ENCODE results near the gene MYL11.

The MYL11 gene

DNA sequence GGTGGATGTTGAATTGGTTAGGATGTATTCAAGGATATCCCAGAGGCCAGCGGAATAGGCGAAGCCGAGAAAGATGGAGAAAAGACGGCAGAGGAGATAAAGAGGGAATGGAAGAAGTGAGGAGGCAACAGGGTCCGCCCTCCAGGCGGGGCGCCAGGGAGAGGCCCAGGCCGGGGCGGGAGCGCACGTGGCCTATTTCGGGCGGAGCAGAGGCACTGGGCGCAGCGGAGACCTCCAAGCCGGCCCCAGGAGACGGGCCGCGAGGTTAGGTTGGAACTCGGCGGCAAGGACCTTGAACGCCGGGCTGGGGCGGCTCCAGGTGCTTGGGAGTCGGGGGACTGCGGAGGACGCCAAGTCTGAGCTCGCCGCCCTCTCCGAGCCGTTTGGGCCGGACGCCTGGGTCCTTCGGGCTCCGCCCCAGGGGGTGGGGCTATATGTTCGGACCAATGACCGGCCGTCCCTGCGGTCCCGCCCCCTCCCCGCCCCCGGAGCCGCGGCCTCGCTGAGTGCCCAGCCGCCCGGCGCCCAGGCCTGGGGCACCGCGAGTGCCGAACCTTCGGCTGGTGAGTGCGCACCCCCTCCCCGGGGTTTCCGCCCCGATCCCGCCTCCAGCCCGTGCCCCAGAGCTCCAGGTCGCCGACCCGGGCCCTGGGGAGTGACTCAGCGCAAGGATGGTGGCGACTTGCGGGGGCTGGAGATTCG lies 32.7 kb downstream of the MYL11 start, which contains the start of gene ZNF771:
Gene ZNF771, plus strand, starts transcription at position 505 of the 702 bp plus-strand sequence. CDS start 448 bp downstream, outside the sequence.
- no peaks in the 10 kb centered on the region for H3K27me3 ChIP-seq (ENCODE audit: control insufficient read depth, insufficient read depth, low read length)
- H3K4me3 ChIP-seq (ENCODE audit: low read depth, low read length), result peak within 1 kb of the TSS; percentile 69
- no peaks in the 10 kb centered on the region for H3K9me3 ChIP-seq (ENCODE audit: control insufficient read depth, low read length)
- H3K4me2 ChIP-seq (ENCODE audit: low read length), result peak within 1 kb of the TSS; percentile 89
- no peaks in the 10 kb centered on the region for H3K36me3 ChIP-seq (ENCODE audit: control insufficient read depth, insufficient read depth, low read length)
- peaks cover 12% of the 10 kb centered on the region for H3K4me1 ChIP-seq
- peak within 1 kb of the TSS; percentile 84 for H3K27ac ChIP-seq
- peak within 1 kb of the TSS; percentile 94 for H2AFZ ChIP-seq
- peaks cover 9% of the 10 kb centered on the region for H3K79me2 ChIP-seq
- TF ChIP-seq, protein P1, sequence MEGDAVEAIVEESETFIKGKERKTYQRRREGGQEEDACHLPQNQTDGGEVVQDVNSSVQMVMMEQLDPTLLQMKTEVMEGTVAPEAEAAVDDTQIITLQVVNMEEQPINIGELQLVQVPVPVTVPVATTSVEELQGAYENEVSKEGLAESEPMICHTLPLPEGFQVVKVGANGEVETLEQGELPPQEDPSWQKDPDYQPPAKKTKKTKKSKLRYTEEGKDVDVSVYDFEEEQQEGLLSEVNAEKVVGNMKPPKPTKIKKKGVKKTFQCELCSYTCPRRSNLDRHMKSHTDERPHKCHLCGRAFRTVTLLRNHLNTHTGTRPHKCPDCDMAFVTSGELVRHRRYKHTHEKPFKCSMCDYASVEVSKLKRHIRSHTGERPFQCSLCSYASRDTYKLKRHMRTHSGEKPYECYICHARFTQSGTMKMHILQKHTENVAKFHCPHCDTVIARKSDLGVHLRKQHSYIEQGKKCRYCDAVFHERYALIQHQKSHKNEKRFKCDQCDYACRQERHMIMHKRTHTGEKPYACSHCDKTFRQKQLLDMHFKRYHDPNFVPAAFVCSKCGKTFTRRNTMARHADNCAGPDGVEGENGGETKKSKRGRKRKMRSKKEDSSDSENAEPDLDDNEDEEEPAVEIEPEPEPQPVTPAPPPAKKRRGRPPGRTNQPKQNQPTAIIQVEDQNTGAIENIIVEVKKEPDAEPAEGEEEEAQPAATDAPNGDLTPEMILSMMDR (IDR thresholded peaks at IDR 0.05), result peak; percentile 14
- H3K9ac ChIP-seq, result peak within 1 kb of the TSS; percentile 58

DNA sequence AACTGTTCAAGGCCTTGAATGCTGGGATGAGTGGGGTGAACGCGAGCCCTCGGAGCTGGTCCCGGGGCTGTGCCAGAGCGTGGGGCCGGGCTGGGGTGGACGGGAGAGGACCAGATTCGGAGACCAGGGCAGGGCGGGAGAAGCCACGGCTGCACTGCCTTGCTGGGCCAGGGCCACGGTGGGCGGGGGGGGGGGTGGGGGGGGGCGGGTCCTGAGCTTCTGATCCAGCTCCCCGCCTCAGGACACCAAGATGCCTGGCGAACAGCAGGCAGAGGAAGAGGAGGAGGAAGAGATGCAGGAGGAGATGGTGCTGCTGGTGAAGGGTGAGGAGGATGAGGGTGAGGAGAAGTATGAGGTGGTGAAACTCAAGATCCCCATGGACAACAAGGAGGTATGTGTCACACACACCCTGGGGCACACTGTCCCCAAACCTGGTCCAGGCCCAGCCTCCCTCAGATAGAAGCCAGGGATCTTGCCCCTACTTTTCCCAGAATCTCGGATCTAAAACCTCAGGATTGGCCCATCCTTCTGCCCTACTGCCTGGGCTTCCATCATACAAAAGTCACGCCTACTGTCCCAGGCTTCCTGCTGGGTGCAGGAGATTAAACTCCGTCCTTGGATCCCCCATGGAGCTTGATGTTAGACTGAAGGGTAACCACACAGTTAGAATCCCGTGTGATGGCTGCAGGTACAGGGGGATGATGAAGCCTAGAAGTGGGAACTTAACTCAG lies 33.4 kb downstream of the MYL11 start:
- Histone ChIP-seq H3K79me2 (peaks cover 9% of the 10 kb centered on the region), H3K27ac (peak overlapping the region; percentile 84), H2AFZ (peak overlapping the region; percentile 94), H3K27me3 (ENCODE audit: control insufficient read depth, insufficient read depth, low read length) (no peaks in the 10 kb centered on the region), H3K4me3 (ENCODE audit: low read depth, low read length) (peak overlapping the region; percentile 69), H3K4me1 (peaks cover 12% of the 10 kb centered on the region), H3K9me3 (ENCODE audit: control insufficient read depth, low read length) (no peaks in the 10 kb centered on the region), H3K9ac (peak overlapping the region; percentile 58), H3K36me3 (ENCODE audit: control insufficient read depth, insufficient read depth, low read length) (no peaks in the 10 kb centered on the region), H3K4me2 (ENCODE audit: low read length) (peak overlapping the region; percentile 89)
- TF ChIP-seq, protein P1 (IDR thresholded peaks at IDR 0.05), result no peak

DNA sequence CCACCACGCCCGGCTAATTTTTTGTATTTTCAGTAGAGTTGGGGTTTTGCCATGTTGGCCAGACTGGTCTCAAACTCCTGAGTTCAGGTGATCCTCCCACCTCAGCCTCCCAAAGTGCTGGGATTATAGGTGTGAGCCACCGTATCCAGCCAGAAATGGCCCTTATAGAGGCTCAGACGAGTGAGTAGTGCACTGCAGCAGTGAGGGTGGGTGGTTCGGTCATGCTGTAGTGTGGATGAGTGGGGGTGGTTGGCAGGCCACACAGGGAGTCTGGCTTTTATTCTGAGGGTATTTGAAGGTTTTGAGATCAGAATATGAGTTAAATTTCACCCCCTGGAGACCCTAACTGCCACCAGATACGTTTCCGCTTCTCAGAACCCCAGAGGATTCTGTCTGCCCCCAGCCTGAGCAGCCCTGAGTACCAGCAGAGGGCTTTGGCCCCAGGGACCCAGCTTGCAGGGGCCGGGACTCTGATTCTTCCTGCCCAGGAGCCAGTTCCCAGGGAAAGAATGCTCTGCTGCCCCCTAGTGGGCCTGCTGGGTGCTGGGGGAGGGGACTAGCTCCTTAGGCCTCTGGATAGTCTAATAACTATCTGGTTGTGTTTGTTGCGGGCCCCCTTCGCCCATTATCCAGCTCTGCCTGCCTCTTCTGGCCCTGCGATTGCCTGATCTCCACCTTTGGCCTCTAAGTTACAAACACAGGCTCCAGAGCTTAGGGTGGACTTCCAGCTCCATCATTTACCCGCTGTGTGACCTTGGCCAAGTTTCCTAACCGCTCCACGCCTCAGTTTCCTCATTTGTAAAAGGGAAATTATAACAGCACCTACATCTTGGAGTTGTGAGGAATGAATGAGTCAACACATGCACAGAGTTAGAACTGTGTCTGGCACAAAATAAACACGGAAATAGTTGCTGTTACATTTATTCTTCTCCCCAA lies 34.8 kb downstream of the MYL11 start:
- H3K4me3 ChIP-seq (ENCODE audit: low read depth, low read length), result peak overlapping the region; percentile 36
- TF ChIP-seq, protein P1 (IDR thresholded peaks at IDR 0.05), result peak; percentile 94
- peak overlapping the region; percentile 34 for H3K27ac ChIP-seq

DNA sequence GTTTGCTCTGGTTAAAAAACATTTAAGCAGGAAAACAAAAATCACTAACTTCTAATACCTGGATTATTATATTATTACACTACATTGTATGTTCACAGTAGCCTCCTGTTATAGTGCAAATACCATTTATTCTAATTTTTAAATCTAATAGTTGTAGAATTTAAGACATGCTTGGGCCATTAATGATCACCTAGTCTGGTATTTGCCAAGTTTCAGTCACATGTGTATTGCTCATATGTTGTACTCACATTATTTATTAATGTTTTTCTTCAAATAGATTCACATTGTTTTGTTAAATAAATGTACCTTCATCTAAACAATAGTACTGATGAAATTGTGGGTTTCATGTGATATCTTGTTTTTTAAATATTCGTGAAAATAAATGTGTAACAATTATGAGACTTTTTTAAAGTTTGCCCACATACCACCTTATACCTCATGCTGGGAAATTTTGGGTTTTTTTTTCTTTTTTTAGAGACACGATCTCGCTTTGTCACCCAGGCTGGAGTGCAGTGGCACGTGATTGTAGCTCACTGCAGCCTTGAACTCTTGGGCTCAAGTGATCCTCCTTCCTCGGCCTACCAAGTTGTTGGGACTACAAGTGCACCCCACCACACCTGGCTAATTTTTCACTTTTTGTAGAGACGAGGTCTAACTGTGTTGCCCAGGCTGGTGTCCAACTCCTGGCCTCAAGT lies 38.7 kb downstream of the MYL11 start:
- H3K4me3 ChIP-seq (ENCODE audit: low read depth, low read length), result no peak overlapping the region
- H3K79me2 ChIP-seq, result peaks cover 9% of the 10 kb centered on the region
- TF ChIP-seq, protein P1 (IDR thresholded peaks at IDR 0.05), result no peak
- no peak overlapping the region for H3K9ac ChIP-seq
- H3K9me3 ChIP-seq (ENCODE audit: control insufficient read depth, low read length), result no peaks in the 10 kb centered on the region
- H3K27ac ChIP-seq, result no peak overlapping the region
- H3K36me3 ChIP-seq (ENCODE audit: control insufficient read depth, insufficient read depth, low read length), result no peaks in the 10 kb centered on the region
- no peak overlapping the region for H2AFZ ChIP-seq
- no peaks in the 10 kb centered on the region for H3K27me3 ChIP-seq (ENCODE audit: control insufficient read depth, insufficient read depth, low read length)
- peaks cover 19% of the 10 kb centered on the region for H3K4me1 ChIP-seq
- H3K4me2 ChIP-seq (ENCODE audit: low read length), result no peak overlapping the region

More for the DNA sequence above, 34.8 kb downstream of the MYL11 start:
- peaks cover 12% of the 10 kb centered on the region for H3K4me1 ChIP-seq
- peak overlapping the region; percentile 47 for H2AFZ ChIP-seq
- H3K9me3 ChIP-seq (ENCODE audit: control insufficient read depth, low read length), result no peaks in the 10 kb centered on the region
- peak overlapping the region; percentile 60 for H3K4me2 ChIP-seq (ENCODE audit: low read length)
- peaks cover 9% of the 10 kb centered on the region for H3K79me2 ChIP-seq
- H3K27me3 ChIP-seq (ENCODE audit: control insufficient read depth, insufficient read depth, low read length), result no peaks in the 10 kb centered on the region
- H3K36me3 ChIP-seq (ENCODE audit: control insufficient read depth, insufficient read depth, low read length), result no peaks in the 10 kb centered on the region
- no peak overlapping the region for H3K9ac ChIP-seq
